ENCODE results near the gene PRLR.

The PRLR gene

DNA sequence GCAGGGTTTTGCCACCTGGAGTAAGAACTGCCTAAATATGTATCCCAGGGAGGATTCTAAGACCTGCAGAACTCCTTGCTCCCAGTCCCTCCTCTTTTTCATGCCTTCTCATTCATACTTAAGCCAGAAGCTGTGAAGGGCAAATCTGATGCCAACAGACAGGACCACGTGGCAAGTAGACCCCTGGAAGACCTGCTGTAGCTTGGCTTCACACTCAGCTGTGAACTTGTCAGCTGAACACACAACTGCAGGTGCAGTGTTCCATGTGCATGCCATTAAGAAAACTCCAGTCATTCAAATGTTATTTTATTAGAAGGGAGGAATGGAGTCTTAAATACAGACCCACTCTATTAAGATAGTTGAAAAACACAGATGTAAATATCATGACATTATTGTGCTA is 103.3 kb downstream of the PRLR start:
- no peak for TF ChIP-seq EZH2 (optimal IDR thresholded peaks at IDR 0.05; ENCODE audit: low read depth, low read length)
- no peak for TF ChIP-seq EZH2phosphoT487 (IDR thresholded peaks at IDR 0.05; ENCODE audit: low read length)
- TF ChIP-seq, protein P1, sequence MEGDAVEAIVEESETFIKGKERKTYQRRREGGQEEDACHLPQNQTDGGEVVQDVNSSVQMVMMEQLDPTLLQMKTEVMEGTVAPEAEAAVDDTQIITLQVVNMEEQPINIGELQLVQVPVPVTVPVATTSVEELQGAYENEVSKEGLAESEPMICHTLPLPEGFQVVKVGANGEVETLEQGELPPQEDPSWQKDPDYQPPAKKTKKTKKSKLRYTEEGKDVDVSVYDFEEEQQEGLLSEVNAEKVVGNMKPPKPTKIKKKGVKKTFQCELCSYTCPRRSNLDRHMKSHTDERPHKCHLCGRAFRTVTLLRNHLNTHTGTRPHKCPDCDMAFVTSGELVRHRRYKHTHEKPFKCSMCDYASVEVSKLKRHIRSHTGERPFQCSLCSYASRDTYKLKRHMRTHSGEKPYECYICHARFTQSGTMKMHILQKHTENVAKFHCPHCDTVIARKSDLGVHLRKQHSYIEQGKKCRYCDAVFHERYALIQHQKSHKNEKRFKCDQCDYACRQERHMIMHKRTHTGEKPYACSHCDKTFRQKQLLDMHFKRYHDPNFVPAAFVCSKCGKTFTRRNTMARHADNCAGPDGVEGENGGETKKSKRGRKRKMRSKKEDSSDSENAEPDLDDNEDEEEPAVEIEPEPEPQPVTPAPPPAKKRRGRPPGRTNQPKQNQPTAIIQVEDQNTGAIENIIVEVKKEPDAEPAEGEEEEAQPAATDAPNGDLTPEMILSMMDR (IDR thresholded peaks at IDR 0.05; ENCODE audit: low read length), result no peak

GRCh38 chr5:35125746-35126145 is 104.5 kb downstream of the PRLR start:
- no peaks in the 10 kb centered on the region for H3K4me1 ChIP-seq (ENCODE audit: low read length)
- no peak overlapping the region for H3K4me2 ChIP-seq (ENCODE audit: low read depth, low read length)
- H3K4me3 ChIP-seq (ENCODE audit: low read length), result no peak overlapping the region
- H3K9ac ChIP-seq (ENCODE audit: low read length), result no peak overlapping the region
- DNase-seq, result no peak
- H2AFZ ChIP-seq (ENCODE audit: low read length), result no peak overlapping the region
- H3F3A ChIP-seq (ENCODE audit: insufficient read depth, low read length), result no peaks in the 10 kb centered on the region
- H3K36me3 ChIP-seq (replicated peaks; ENCODE audit: insufficient read depth, low read length), result no peaks in the 10 kb centered on the region
- TF ChIP-seq EZH2 (optimal IDR thresholded peaks at IDR 0.05; ENCODE audit: low read depth, low read length) (no peak), EZH2phosphoT487 (IDR thresholded peaks at IDR 0.05; ENCODE audit: low read length) (no peak)
- TF ChIP-seq, protein P1 (IDR thresholded peaks at IDR 0.05; ENCODE audit: low read length), result no peak
- H4K20me1 ChIP-seq (ENCODE audit: insufficient read depth, low read length), result no peaks in the 10 kb centered on the region
- H3K27me3 ChIP-seq (replicated peaks; ENCODE audit: insufficient read depth, low read length), result no peaks in the 10 kb centered on the region
- H3K27ac ChIP-seq (ENCODE audit: low read length), result no peak overlapping the region
- H3K79me2 ChIP-seq (ENCODE audit: low read length), result no peaks in the 10 kb centered on the region
- no peaks in the 10 kb centered on the region for H3K9me3 ChIP-seq (replicated peaks; ENCODE audit: insufficient read depth, low read length)
- no peaks in the 10 kb centered on the region for H3K9me2 ChIP-seq (replicated peaks; ENCODE audit: insufficient read depth, low read length)

More for the DNA sequence above, 103.3 kb downstream of the PRLR start:
- Histone ChIP-seq H3K36me3 (replicated peaks; ENCODE audit: insufficient read depth, low read length) (no peaks in the 10 kb centered on the region), H3K79me2 (ENCODE audit: low read length) (no peaks in the 10 kb centered on the region), H3K4me2 (ENCODE audit: low read depth, low read length) (no peak overlapping the region), H3K4me1 (ENCODE audit: low read length) (no peaks in the 10 kb centered on the region), H3K9me2 (replicated peaks; ENCODE audit: insufficient read depth, low read length) (no peaks in the 10 kb centered on the region), H3K9me3 (replicated peaks; ENCODE audit: insufficient read depth, low read length) (no peaks in the 10 kb centered on the region), H3K27me3 (replicated peaks; ENCODE audit: insufficient read depth, low read length) (no peaks in the 10 kb centered on the region), H3K4me3 (ENCODE audit: low read length) (no peak overlapping the region), H3K27ac (ENCODE audit: low read length) (no peak overlapping the region), H4K20me1 (ENCODE audit: insufficient read depth, low read length) (no peaks in the 10 kb centered on the region), H2AFZ (ENCODE audit: low read length) (no peak overlapping the region), H3K9ac (ENCODE audit: low read length) (no peak overlapping the region), H3F3A (ENCODE audit: insufficient read depth, low read length) (no peaks in the 10 kb centered on the region)
- DNase-seq, result no peak

DNA sequence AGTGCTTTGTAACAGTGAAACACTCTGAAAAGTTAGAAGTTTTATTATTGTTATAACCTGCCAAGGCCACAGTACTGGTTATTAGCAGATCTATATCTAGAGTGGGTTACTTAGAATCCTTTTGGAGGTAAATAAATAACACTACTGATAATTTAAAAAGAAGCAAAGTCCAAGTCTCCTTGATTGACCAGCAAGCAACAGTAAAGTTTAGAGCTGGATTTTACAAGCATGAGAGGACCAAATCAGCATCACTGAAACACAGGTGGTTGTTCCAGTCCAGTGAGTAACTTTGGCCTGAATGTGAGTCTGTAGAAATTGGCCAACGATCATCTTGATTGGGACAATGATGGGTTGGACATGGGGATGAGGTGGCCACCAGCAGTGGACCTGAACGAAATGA is 105.4 kb downstream of the PRLR start:
- no peak overlapping the region for H3K4me2 ChIP-seq (ENCODE audit: low read depth, low read length)
- H3K4me1 ChIP-seq (ENCODE audit: low read length), result no peaks in the 10 kb centered on the region
- no peaks in the 10 kb centered on the region for H3K9me3 ChIP-seq (replicated peaks; ENCODE audit: insufficient read depth, low read length)
- DNase-seq, result no peak
- TF ChIP-seq EZH2phosphoT487 (IDR thresholded peaks at IDR 0.05; ENCODE audit: low read length) (no peak), EZH2 (optimal IDR thresholded peaks at IDR 0.05; ENCODE audit: low read depth, low read length) (no peak)
- TF ChIP-seq, protein P1 (IDR thresholded peaks at IDR 0.05; ENCODE audit: low read length), result no peak
- no peaks in the 10 kb centered on the region for H4K20me1 ChIP-seq (ENCODE audit: insufficient read depth, low read length)
- no peaks in the 10 kb centered on the region for H3K79me2 ChIP-seq (ENCODE audit: low read length)
- no peak overlapping the region for H2AFZ ChIP-seq (ENCODE audit: low read length)
- H3K9ac ChIP-seq (ENCODE audit: low read length), result no peak overlapping the region
- H3K27me3 ChIP-seq (replicated peaks; ENCODE audit: insufficient read depth, low read length), result no peaks in the 10 kb centered on the region
- no peaks in the 10 kb centered on the region for H3K9me2 ChIP-seq (replicated peaks; ENCODE audit: insufficient read depth, low read length)
- no peak overlapping the region for H3K27ac ChIP-seq (ENCODE audit: low read length)
- H3K36me3 ChIP-seq (replicated peaks; ENCODE audit: insufficient read depth, low read length), result no peaks in the 10 kb centered on the region
- H3F3A ChIP-seq (ENCODE audit: insufficient read depth, low read length), result no peaks in the 10 kb centered on the region
- no peak overlapping the region for H3K4me3 ChIP-seq (ENCODE audit: low read length)

All from MM.1S (cell line).